Measurements from ENCODE around the gene DNMT1. TPM values are rescaled to one million over a fixed set of nuclear protein-coding genes. Genes with fewer than 3 reads are reported as not detected.
"Not testable (repeated sequence)": the region's sequence is repeated elsewhere in the genome, so short reads cannot be mapped to it uniquely, and the experiment has no call there.

DNMT1 gene
- polyA plus RNA-seq, 1 donor from 2014 or later = 74.6 TPM

- no peaks in the 10 kb centered on the region for H3K27me3 Mint-ChIP-seq
- no peaks in the 10 kb centered on the region for H3K36me3 Mint-ChIP-seq
- H3K4me1 Mint-ChIP-seq = peaks cover 0 to 2% (median 0%) of the 10 kb centered on the region in 3 donors
- H3K27ac Mint-ChIP-seq = no peak overlapping the region
- H3K9me3 Mint-ChIP-seq = peaks cover 0 to 4% (median 4%) of the 10 kb centered on the region in 3 donors
- H3K4me3 Mint-ChIP-seq = no peak overlapping the region
Measured at GRCh38 chr19:10206226-10206885, 11.6 kb upstream of the DNMT1 start.

GRCh38 chr19:10205636-10206035 is 10.9 kb upstream of the DNMT1 start:
- no peaks in the 10 kb centered on the region for H3K4me1 Mint-ChIP-seq
- no peak overlapping the region for H3K4me3 Mint-ChIP-seq
- H3K36me3 Mint-ChIP-seq = no peaks in the 10 kb centered on the region
- H3K27ac Mint-ChIP-seq = no peak overlapping the region
- no peaks in the 10 kb centered on the region for H3K27me3 Mint-ChIP-seq
- H3K9me3 Mint-ChIP-seq = peaks cover 0 to 4% (median 4%) of the 10 kb centered on the region in 3 donors

- Mint-ChIP-seq H3K36me3 (no peaks in the 10 kb centered on the region), H3K27ac (no peak overlapping the region), H3K4me3 (no peak overlapping the region), H3K4me1 (peaks cover 3 to 5% (median 4%) of the 10 kb centered on the region in 3 donors), H3K9me3 (peaks cover 0 to 4% (median 4%) of the 10 kb centered on the region in 3 donors), H3K27me3 (no peaks in the 10 kb centered on the region)
Measured at GRCh38 chr19:10203686-10204085, 8.9 kb upstream of the DNMT1 start.

- H3K9me3 Mint-ChIP-seq = no peaks in the 10 kb centered on the region
- H3K27ac Mint-ChIP-seq = no peak overlapping the region
- peaks cover 12% of the 10 kb centered on the region in 3 donors for H3K4me1 Mint-ChIP-seq
- H3K4me3 Mint-ChIP-seq = no peak overlapping the region
- no peaks in the 10 kb centered on the region for H3K27me3 Mint-ChIP-seq
- no peaks in the 10 kb centered on the region for H3K36me3 Mint-ChIP-seq
Measured at GRCh38 chr19:10201176-10201575, 6.4 kb upstream of the DNMT1 start.

- H3K4me3 Mint-ChIP-seq, H3K36me3 Mint-ChIP-seq, H3K27me3 Mint-ChIP-seq, H3K9me3 Mint-ChIP-seq, H3K27ac Mint-ChIP-seq: not testable (repeated sequence)
- peaks cover 14 to 16% (median 14%) of the 10 kb centered on the region in 3 donors for H3K4me1 Mint-ChIP-seq
Measured at GRCh38 chr19:10200101-10200500, 5.3 kb upstream of the DNMT1 start.

GRCh38 chr19:10198889-10199644 is 4.3 kb upstream of the DNMT1 start:
- H3K36me3 Mint-ChIP-seq, H3K27me3 Mint-ChIP-seq, H3K9me3 Mint-ChIP-seq: not testable (repeated sequence)
- Mint-ChIP-seq H3K4me1 (peaks cover 16 to 17% (median 16%) of the 10 kb centered on the region in 3 donors), H3K4me3 (peak overlapping the region in 2 of 4 donors; percentile 59 to 79), H3K27ac (peak overlapping the region in 2 of 3 donors; percentile 60 to 62)

- H3K36me3 Mint-ChIP-seq = no peaks in the 10 kb centered on the region
- H3K4me1 Mint-ChIP-seq = peaks cover 16 to 27% (median 23%) of the 10 kb centered on the region in 3 donors
- H3K9me3 Mint-ChIP-seq = no peaks in the 10 kb centered on the region
- no peaks in the 10 kb centered on the region for H3K27me3 Mint-ChIP-seq
- H3K4me3 Mint-ChIP-seq = peak overlapping the region; percentile 89 to 99 (median 94)
- H3K27ac Mint-ChIP-seq = peak overlapping the region in 2 of 3 donors; percentile 79 to 93
Measured at GRCh38 chr19:10195199-10195519, 406 bp upstream of the DNMT1 start.

- Mint-ChIP-seq H3K27me3 (no peaks in the 10 kb centered on the region), H3K9me3 (no peaks in the 10 kb centered on the region), H3K4me1 (peaks cover 14 to 25% (median 25%) of the 10 kb centered on the region in 3 donors), H3K27ac (peak overlapping the region; percentile 39 to 90 (median 70)), H3K36me3 (no peaks in the 10 kb centered on the region), H3K4me3 (peak overlapping the region; percentile 89 to 99 (median 94))
Measured at GRCh38 chr19:10193790-10194499, 808 bp downstream of the DNMT1 start.

- H3K4me1 Mint-ChIP-seq = peaks cover 10 to 26% (median 21%) of the 10 kb centered on the region in 3 donors
- no peaks in the 10 kb centered on the region for H3K27me3 Mint-ChIP-seq
- H3K36me3 Mint-ChIP-seq = peaks cover 1% of the 10 kb centered on the region
- no peaks in the 10 kb centered on the region for H3K9me3 Mint-ChIP-seq
- H3K27ac Mint-ChIP-seq = peak overlapping the region in 1 of 3 donors; percentile 64
- peak overlapping the region in 2 of 4 donors; percentile 60 to 85 for H3K4me3 Mint-ChIP-seq
Measured at GRCh38 chr19:10192922-10193321, 1.8 kb downstream of the DNMT1 start.

- Mint-ChIP-seq H3K27me3 (no peaks in the 10 kb centered on the region), H3K4me3 (peak overlapping the region in 1 of 4 donors; percentile 9), H3K4me1 (peaks cover 8 to 21% (median 21%) of the 10 kb centered on the region in 3 donors), H3K36me3 (peaks cover 1% of the 10 kb centered on the region), H3K27ac (no peak overlapping the region), H3K9me3 (no peaks in the 10 kb centered on the region)
Measured at GRCh38 chr19:10191347-10191746, 3.4 kb downstream of the DNMT1 start.

GRCh38 chr19:10190026-10190425 is 4.7 kb downstream of the DNMT1 start:
- Mint-ChIP-seq H3K4me3 (peak overlapping the region in 1 of 4 donors; percentile 75), H3K27me3 (no peaks in the 10 kb centered on the region), H3K4me1 (peaks cover 5 to 21% (median 16%) of the 10 kb centered on the region in 3 donors), H3K27ac (peak overlapping the region in 1 of 3 donors; percentile 39), H3K9me3 (no peaks in the 10 kb centered on the region), H3K36me3 (peaks cover 1% of the 10 kb centered on the region)

GRCh38 chr19:10189616-10190015 is 5.1 kb downstream of the DNMT1 start:
- no peaks in the 10 kb centered on the region for H3K9me3 Mint-ChIP-seq
- no peaks in the 10 kb centered on the region for H3K27me3 Mint-ChIP-seq
- peaks cover 1% of the 10 kb centered on the region for H3K36me3 Mint-ChIP-seq
- H3K27ac Mint-ChIP-seq = no peak overlapping the region
- H3K4me1 Mint-ChIP-seq = peaks cover 4 to 20% (median 16%) of the 10 kb centered on the region in 3 donors
- peak overlapping the region in 1 of 4 donors; percentile 75 for H3K4me3 Mint-ChIP-seq

- peak overlapping the region in 1 of 3 donors; percentile 18 for H3K27ac Mint-ChIP-seq
- H3K4me3 Mint-ChIP-seq = peak overlapping the region in 1 of 4 donors; percentile 17
- H3K36me3 Mint-ChIP-seq = peaks cover 1% of the 10 kb centered on the region
- peaks cover 4 to 12% (median 7%) of the 10 kb centered on the region in 3 donors for H3K4me1 Mint-ChIP-seq
- no peaks in the 10 kb centered on the region for H3K27me3 Mint-ChIP-seq
- no peaks in the 10 kb centered on the region for H3K9me3 Mint-ChIP-seq
Measured at GRCh38 chr19:10187315-10187714, 7.4 kb downstream of the DNMT1 start.

GRCh38 chr19:10184636-10185035 is 10.1 kb downstream of the DNMT1 start:
- Mint-ChIP-seq H3K9me3 (no peaks in the 10 kb centered on the region), H3K27me3 (no peaks in the 10 kb centered on the region), H3K4me1 (peaks cover 4 to 10% (median 6%) of the 10 kb centered on the region in 3 donors), H3K27ac (no peak overlapping the region), H3K36me3 (peaks cover 1% of the 10 kb centered on the region), H3K4me3 (no peak overlapping the region)

- Mint-ChIP-seq H3K9me3 (no peaks in the 10 kb centered on the region), H3K4me3 (peak overlapping the region in 2 of 4 donors; percentile 24 to 54), H3K27ac (no peak overlapping the region), H3K27me3 (no peaks in the 10 kb centered on the region), H3K4me1 (peaks cover 4 to 10% (median 6%) of the 10 kb centered on the region in 3 donors), H3K36me3 (peaks cover 1% of the 10 kb centered on the region)
Measured at GRCh38 chr19:10183926-10184325, 10.8 kb downstream of the DNMT1 start.
